GM12892 (cell line): Measurements from ENCODE around the gene MS4A14.
"Not testable (repeated sequence)": the region's sequence is repeated elsewhere in the genome, so short reads cannot be mapped to it uniquely, and the experiment has no call there.

Source experiments
- DNase-seq: peaks from one replicate; pipeline ENCODE4 v3.0.0; 2011; ENCODE audit not compliant: insufficient read length
- FAIRE-seq: peaks from 2 replicates; lab custom pipeline; 2011; peaks lifted over from hg19 to GRCh38; lab: Jason Lieb, UNC
- POLR2A ChIP-seq: IDR thresholded peaks from 2 replicates; pipeline ENCODE4 v1.6.1; 2011; ENCODE audit warnings: low read depth, low read length, control low read depth
- POLR2AphosphoS5 ChIP-seq: IDR thresholded peaks from 2 replicates; pipeline ENCODE4 v1.6.1; 2011; ENCODE audit warnings: low read depth, low read length, control low read depth
- TAF1 ChIP-seq: IDR thresholded peaks from 2 replicates; pipeline ENCODE4 v1.6.1; 2011; ENCODE audit warnings: low read depth, mild to moderate bottlenecking, control low read depth, low read length, borderline replicate concordance

Gene MS4A14

GRCh38 chr11:60394666-60395380 lies 1.4 kb upstream of the MS4A14 start:
- DNase-seq = no peak
- FAIRE-seq = no peak
- TF ChIP-seq POLR2AphosphoS5 = no peak
- no peak for TF ChIP-seq POLR2A
- TF ChIP-seq TAF1 = no peak

- no peak for FAIRE-seq
Observed at GRCh38 chr11:60396799-60397198, 540 bp downstream of the MS4A14 start.

GRCh38 chr11:60420015-60420414 lies 23.8 kb downstream of the MS4A14 start:
- FAIRE-seq = no peak
- no peak for TF ChIP-seq POLR2A
- no peak for TF ChIP-seq POLR2AphosphoS5
- no peak for TF ChIP-seq TAF1
- no peak for DNase-seq

More at GRCh38 chr11:60396799-60397198, 540 bp downstream of the MS4A14 start:
- DNase-seq = no peak
- no peak for TF ChIP-seq TAF1
- TF ChIP-seq POLR2A = no peak
- no peak for TF ChIP-seq POLR2AphosphoS5

- DNase-seq (no peak), FAIRE-seq (no peak)
- no peak for TF ChIP-seq POLR2AphosphoS5
- TF ChIP-seq TAF1 = no peak
- TF ChIP-seq POLR2A = no peak
Observed at GRCh38 chr11:60422609-60423008, 26.4 kb downstream of the MS4A14 start.

GRCh38 chr11:60428517-60428916 lies 32.3 kb downstream of the MS4A14 start:
- no peak for FAIRE-seq
- DNase-seq = no peak
- TF ChIP-seq TAF1 (no peak), POLR2A (no peak), POLR2AphosphoS5 (no peak)

GRCh38 chr11:60429272-60429671 lies 33.0 kb downstream of the MS4A14 start, which contains the start of gene MS4A5:
Gene MS4A5, plus strand, starts transcription at chr11:60429572. Its CDS starts 103 bp downstream, at chr11:60429675.
- TF ChIP-seq TAF1 = no peak
- no peak for TF ChIP-seq POLR2AphosphoS5
- no peak for TF ChIP-seq POLR2A
- FAIRE-seq (no peak), DNase-seq (no peak)

- FAIRE-seq (no peak), DNase-seq (no peak)
- TF ChIP-seq POLR2A = no peak
- TF ChIP-seq POLR2AphosphoS5 = no peak
- no peak for TF ChIP-seq TAF1
Observed at GRCh38 chr11:60431251-60431650, 35.0 kb downstream of the MS4A14 start.

GRCh38 chr11:60433401-60433800 lies 37.1 kb downstream of the MS4A14 start:
- FAIRE-seq (no peak), DNase-seq (no peak)
- TF ChIP-seq TAF1 (no peak), POLR2AphosphoS5 (no peak), POLR2A (no peak)

GRCh38 chr11:60447070-60447469 lies 50.8 kb downstream of the MS4A14 start:
- FAIRE-seq (peak; percentile 94), DNase-seq (no peak)
- TF ChIP-seq POLR2A (no peak), TAF1 (no peak), POLR2AphosphoS5 (no peak)

GRCh38 chr11:60447846-60448245 lies 51.6 kb downstream of the MS4A14 start:
- no peak for DNase-seq
- no peak for FAIRE-seq
- TF ChIP-seq POLR2AphosphoS5 = no peak
- no peak for TF ChIP-seq TAF1
- TF ChIP-seq POLR2A = no peak

- not testable (repeated sequence) for DNase-seq, FAIRE-seq
Observed at GRCh38 chr11:60451185-60451584, 54.9 kb downstream of the MS4A14 start.

GRCh38 chr11:60454212-60454611 lies 58.0 kb downstream of the MS4A14 start:
- no peak for TF ChIP-seq POLR2AphosphoS5
- DNase-seq (no peak), FAIRE-seq (peak; percentile 94)

GRCh38 chr11:60455531-60456042 lies 59.3 kb downstream of the MS4A14 start, which contains the start of gene MS4A1:
Gene MS4A1, plus strand, starts transcription at chr11:60455847. Its CDS starts 6,528 bp downstream, at chr11:60462375.
- FAIRE-seq (peak; percentile 100), DNase-seq (peak; percentile 24)

More at GRCh38 chr11:60455531-60456042, 59.3 kb downstream of the MS4A14 start, which contains the start of gene MS4A1:
- peak; percentile 95 for TF ChIP-seq POLR2AphosphoS5
- peak; percentile 71; the same call in 1 of the 2 replicates for TF ChIP-seq TAF1
- peak; percentile 93 for TF ChIP-seq POLR2A
